HG02973 (cell line): ENCODE results near the gene KIAA0319L.

Source experiments
- ATAC-seq: cut with Tn5 transposase; IDR thresholded peaks from one replicate; pipeline ENCODE4 v1.9.1; 2021; ENCODE audit warnings: moderate library complexity; ENCODE audit not compliant: unreplicated experiment

Gene KIAA0319L

GRCh38 chr1:35539824-35540261, 17.4 kb downstream of the KIAA0319L start:
- peak; percentile 44 for ATAC-seq

DNA sequence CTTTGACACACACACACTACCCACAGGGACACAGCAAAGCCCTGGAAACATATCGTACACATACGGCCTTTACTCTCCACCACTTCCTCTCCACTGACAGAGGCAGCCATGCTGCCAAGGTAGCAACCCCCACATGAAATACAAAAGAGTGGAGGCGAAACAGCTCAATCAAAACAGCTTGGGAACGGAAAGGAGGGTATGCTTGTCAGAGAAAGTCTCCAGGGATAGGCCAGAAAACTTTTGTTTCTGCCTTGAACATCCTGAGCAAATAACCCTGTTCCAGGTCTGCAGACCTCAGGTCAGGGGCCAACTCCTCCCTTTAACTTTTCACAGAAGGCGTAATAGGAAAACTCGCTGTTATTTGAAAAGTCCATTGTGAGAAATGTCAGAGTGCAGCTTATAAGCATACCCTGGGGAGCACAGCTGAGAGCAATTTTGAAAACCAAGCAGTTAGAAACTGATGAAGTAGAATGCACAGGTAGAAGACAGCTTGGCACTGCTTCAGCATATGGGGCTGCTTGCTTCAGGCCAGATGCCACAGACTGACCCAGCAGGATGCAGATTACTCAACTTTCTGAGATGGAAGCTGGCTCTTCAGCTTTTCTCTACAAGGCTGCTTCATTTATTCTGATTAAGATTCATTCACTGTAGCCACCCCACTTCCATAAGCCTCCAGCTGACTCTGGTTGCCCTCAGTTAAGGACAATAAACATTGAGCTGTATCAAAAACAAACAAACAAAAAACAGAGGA, 18.0 kb downstream of the KIAA0319L start:
- no peak for ATAC-seq

GRCh38 chr1:35537806-35538205, 19.4 kb downstream of the KIAA0319L start:
- ATAC-seq: no peak

DNA sequence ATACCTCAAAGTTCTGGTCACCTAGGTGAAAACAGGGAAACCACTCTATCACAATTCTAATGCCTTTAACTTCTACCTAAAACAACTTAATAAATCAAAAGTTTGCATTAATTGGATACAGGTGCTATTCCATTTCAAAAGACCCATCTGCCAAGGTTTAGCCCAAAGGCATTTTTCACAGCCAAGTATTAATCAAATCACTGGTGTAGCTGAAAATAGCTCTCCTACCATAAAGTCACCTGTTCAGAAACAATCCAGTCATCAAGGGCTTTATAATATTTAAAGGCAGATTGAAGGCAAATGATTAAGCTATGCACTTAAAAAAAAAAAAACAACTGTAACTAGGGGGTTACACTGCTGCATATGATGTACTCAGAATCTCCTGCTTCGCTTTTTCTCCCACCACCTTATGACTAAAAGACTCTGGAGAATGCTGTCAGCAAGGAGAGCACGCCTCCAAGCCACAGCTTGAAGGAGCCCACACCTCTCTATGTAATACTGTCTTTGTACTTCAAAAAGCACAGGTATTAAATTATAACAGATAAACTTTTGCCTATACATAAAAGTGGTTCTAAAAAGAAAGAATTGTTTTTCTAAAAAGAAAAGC, 20.5 kb downstream of the KIAA0319L start:
- no peak for ATAC-seq

DNA sequence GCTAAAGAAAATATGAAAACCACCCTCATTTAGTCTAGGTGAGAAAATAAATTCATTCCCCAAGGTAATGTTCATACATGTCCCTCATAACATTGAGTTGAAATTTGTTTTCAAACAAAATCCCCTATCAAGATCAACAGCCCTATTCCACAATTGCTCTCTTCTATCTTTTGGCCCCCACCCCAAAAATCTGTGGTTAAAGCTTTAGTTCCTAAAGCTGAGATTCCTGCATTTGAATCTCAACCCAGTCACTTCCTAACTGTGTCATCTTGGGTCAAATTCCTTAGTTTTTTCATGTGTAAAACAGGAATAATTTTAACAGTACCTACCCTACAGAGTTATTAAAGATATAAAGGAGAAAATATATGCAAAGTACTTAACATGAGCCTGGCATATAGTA, 22.0 kb downstream of the KIAA0319L start:
- ATAC-seq: no peak

DNA sequence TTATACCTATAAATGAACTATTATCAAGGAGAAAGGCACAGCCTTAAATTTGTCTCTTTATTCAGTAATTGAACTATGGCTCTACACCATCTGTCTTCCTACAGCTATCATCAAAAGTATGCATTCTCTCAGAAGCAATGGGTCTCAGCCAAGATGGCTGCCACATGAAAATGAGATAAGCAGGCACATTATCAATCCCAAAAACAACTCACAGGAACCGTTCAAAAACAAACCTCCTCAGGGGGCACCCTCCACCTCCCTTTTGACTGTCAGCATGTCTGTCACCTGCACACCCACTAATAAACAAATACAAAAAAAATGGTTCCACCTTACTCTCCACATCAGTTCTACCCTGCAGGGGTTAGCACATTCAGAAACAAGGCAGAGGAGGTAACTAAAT, 23.6 kb downstream of the KIAA0319L start:
- ATAC-seq: no peak

- ATAC-seq: no peak
Observed at GRCh38 chr1:35532497-35533223, 24.5 kb downstream of the KIAA0319L start.

- no peak for ATAC-seq
Observed at GRCh38 chr1:35531368-35531767, 25.8 kb downstream of the KIAA0319L start.

GRCh38 chr1:35530946-35531345, 26.3 kb downstream of the KIAA0319L start:
- ATAC-seq: no peak

DNA sequence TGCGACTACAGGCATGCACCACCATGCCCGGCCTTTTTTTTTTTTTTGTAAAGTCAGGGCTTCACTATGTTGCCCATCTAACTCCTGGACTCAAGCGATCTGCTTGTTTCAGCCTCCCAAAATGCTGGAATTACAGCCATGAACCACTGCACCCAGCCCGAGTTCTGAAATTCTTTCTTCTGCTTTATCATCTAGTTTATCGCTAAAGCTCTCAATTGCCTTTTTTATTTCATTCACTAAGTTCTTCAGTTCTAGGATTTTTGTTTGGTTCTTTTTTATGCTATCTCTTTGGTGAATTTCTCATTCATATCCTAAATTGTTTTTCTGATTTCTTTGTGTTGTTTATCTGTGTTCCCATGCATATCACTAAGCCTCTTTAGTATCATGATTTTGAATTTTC, 27.0 kb downstream of the KIAA0319L start:
- ATAC-seq: no peak

- no peak for ATAC-seq
Observed at GRCh38 chr1:35524106-35524505, 33.1 kb downstream of the KIAA0319L start.

- no peak for ATAC-seq
Observed at GRCh38 chr1:35519432-35519831, 37.8 kb downstream of the KIAA0319L start.

GRCh38 chr1:35518183-35518582, 39.0 kb downstream of the KIAA0319L start:
- ATAC-seq: no peak

DNA sequence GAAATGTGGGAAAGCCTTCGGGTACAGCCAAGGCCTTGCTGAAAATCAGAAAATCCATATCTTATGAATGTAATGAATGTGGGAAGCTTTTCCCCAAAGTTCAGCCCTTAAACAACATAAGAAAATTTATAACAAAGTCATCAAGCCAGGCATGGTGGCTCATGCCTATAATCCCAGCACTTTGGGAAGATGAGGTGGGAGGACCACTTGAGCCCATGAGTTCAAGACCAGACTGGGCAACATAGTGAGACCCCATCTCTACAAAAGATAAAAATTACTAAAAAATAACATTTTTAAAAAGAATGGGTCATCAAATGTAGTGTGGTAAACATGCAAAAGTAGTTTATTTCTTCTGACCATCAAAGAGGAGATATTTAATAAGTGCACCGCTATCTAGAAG, 45.9 kb downstream of the KIAA0319L start:
- ATAC-seq: no peak

- ATAC-seq: no peak
Observed at GRCh38 chr1:35509558-35509957, 47.6 kb downstream of the KIAA0319L start.

DNA sequence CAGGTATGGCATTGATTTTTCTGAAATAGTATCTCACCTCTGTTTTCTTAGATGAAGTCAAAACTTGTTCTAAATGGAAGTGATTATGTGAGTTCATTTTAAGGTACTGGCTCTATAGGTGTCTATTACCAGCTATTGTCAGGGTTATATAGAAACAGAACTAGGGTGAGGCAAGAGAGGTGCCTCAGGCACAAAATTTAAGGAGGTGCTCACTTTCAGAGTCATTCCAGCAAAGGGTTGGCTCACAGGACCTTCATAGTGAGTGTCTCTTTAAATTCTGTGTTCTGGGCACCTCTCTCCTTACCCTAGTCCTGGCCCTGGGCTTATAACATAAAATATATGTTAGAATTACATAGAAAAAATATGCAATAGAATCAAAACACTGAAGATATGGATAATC, 49.3 kb downstream of the KIAA0319L start:
- ATAC-seq: no peak

GRCh38 chr1:35506960-35507912, 50.0 kb downstream of the KIAA0319L start:
- no peak for ATAC-seq

GRCh38 chr1:35505911-35506798, 51.0 kb downstream of the KIAA0319L start:
- peak; percentile 40 for ATAC-seq

GRCh38 chr1:35502242-35502641, 55.0 kb downstream of the KIAA0319L start:
- no peak for ATAC-seq

GRCh38 chr1:35500439-35500838, 56.8 kb downstream of the KIAA0319L start:
- no peak for ATAC-seq
